Measurements from ENCODE around the gene NFKBIE. TPM values are rescaled to one million over a fixed set of nuclear protein-coding genes. Genes with fewer than 3 reads are reported as not detected.

NFKBIE gene
- total RNA-seq, 1 experiment from 2014 or later = 9.7 TPM

DNA sequence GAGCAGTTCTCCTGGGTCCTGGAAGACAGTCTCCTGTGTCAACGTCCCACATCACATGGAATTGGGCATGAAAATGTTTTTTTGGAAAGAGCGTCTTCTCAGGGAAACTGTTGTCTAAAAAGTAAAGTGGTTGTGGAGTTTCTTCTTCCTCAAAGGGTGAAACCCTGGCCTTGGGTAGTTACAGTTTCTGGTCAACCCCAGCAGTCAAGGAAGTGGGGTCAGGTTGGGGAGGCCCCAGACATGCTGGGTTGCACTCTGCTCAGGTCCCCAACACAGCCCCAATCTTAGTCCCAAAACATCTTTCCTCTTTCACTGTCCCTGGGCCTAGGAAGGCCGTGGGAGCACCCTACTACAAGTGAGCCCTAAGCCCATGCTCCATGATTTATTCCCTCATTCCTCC is 996 bp upstream of the NFKBIE start:
- Histone ChIP-seq H2BK20ac (ENCODE audit: low read depth, low read length, poor library complexity, severe bottlenecking) (no peak overlapping the region), H3K79me2 (ENCODE audit: insufficient read depth, low read length) (no peaks in the 10 kb centered on the region), H3K79me1 (ENCODE audit: insufficient read depth, low read depth, low read length, poor library complexity, severe bottlenecking) (no peaks in the 10 kb centered on the region), H4K20me1 (ENCODE audit: control insufficient read depth, insufficient read depth, insufficient read length) (no peaks in the 10 kb centered on the region), H4K5ac (ENCODE audit: insufficient read length, low read depth, low read length) (no peak overlapping the region), H3K27me3 (ENCODE audit: insufficient read depth, low read length) (peaks cover 7% of the 10 kb centered on the region; the same call in 1 of the 2 replicates), H2BK5ac (ENCODE audit: insufficient read length, low read length) (no peak overlapping the region), H2AFZ (ENCODE audit: low read length) (no peak overlapping the region), H3K27ac (ENCODE audit: insufficient read length, low read depth, low read length) (no peak overlapping the region), H3K9me3 (ENCODE audit: control insufficient read depth, low read depth, low read length) (no peaks in the 10 kb centered on the region), H3K4ac (ENCODE audit: low read depth, low read length) (no peak overlapping the region), H2BK120ac (ENCODE audit: low read depth, low read length, poor library complexity, severe bottlenecking) (no peak overlapping the region), H4K8ac (replicated peaks; ENCODE audit: insufficient read length, low read depth, low read length) (no peak overlapping the region), H3K23ac (ENCODE audit: insufficient read length, low read depth, low read length) (no peak overlapping the region), H2BK15ac (ENCODE audit: low read depth, low read length) (no peak overlapping the region), H2AK5ac (ENCODE audit: insufficient read length, low read length) (no peak overlapping the region), H3K9ac (ENCODE audit: extremely low read depth, insufficient read length, low read length) (no peak overlapping the region), H4K91ac (ENCODE audit: insufficient read length, low read depth, low read length) (no peak overlapping the region), H2BK12ac (ENCODE audit: insufficient read length, low read depth, low read length) (no peak overlapping the region), H3K4me1 (ENCODE audit: insufficient read depth, low read length) (peaks cover 9% of the 10 kb centered on the region; the same call in 1 of the 2 replicates), H3K23me2 (ENCODE audit: insufficient read length, low read depth, low read length, poor library complexity, severe bottlenecking) (peaks cover 20% of the 10 kb centered on the region), H3K56ac (ENCODE audit: insufficient read length, low read depth, low read length) (no peak overlapping the region), H3K4me2 (ENCODE audit: insufficient read depth, insufficient read length, low read length) (no peak overlapping the region), H3K14ac (ENCODE audit: insufficient read depth, low read length) (no peak overlapping the region), H3K18ac (ENCODE audit: insufficient read length, low read depth, low read length) (no peak overlapping the region), H3T11ph (ENCODE audit: low read length) (no peak overlapping the region)
- no CpG with 5 or more reads among the region's 3 CpGs for WGBS (ENCODE audit: extremely low coverage, insufficient read length, low lambda C conversion rate)
- peak overlapping the region in 1 of 3 experiments; percentile 40; a peak in 1 of 7 replicates for H3K27ac Mint-ChIP-seq
- peak overlapping the region; percentile 25 to 88; a peak in 4 of 5 replicates for H3K4me3 Mint-ChIP-seq
- no peak for TF ChIP-seq CTCF (conservative IDR thresholded peaks at IDR 0.05)
- H3K9me3 Mint-ChIP-seq = no peaks in the 10 kb centered on the region; a peak in 1 of 5 replicates
- H3K36me3 Mint-ChIP-seq (ENCODE audit: insufficient read depth in 1 of 3, low read depth in 3 of 3) = no peaks in the 10 kb centered on the region; a peak in 1 of 7 replicates
- H3K27me3 Mint-ChIP-seq (ENCODE audit: low read depth) = peaks cover 23% of the 10 kb centered on the region
- no peak for DNase-seq
- peaks cover 42 to 53% of the 10 kb centered on the region in 2 experiments for H3K4me1 Mint-ChIP-seq

Measured in H9 (cell line).